GM18951 (cell line): ENCODE results near the gene ZNF775.

Experiments
- POLR2A ChIP-seq: IDR thresholded peaks from 4 replicates; pipeline ENCODE4 v1.6.1; 2011; ENCODE audit warnings: mild to moderate bottlenecking; ENCODE audit not compliant: insufficient read length, insufficient read depth; ENCODE audit errors: extremely low read depth
- in situ Hi-C: fragments of 300-500 bp; cut with MboI; formaldehyde crosslinking; loops from one replicate; pipeline ENCODE4 v1.12.0; 2022; ENCODE audit warnings: low sequenced_read_pairs, mixed read lengths, inconsistent platforms; ENCODE audit not compliant: unreplicated experiment

ZNF775 gene

GRCh38 chr7:150375662-150376521 is 3.2 kb upstream of the ZNF775 start:
- in situ Hi-C loops, result no loop called here
- peak; percentile 58 for TF ChIP-seq POLR2A

- TF ChIP-seq POLR2A, result no peak
- in situ Hi-C loops, result no loop called here
Observed at GRCh38 chr7:150376560-150376959, 2.6 kb upstream of the ZNF775 start.

GRCh38 chr7:150377196-150377595 is 1.9 kb upstream of the ZNF775 start:
- TF ChIP-seq POLR2A, result no peak
- in situ Hi-C loops, result no loop called here

- no peak for TF ChIP-seq POLR2A
- in situ Hi-C loops, result no loop called here
Observed at GRCh38 chr7:150377635-150378034, 1.5 kb upstream of the ZNF775 start.

GRCh38 chr7:150378115-150378852 is 846 bp upstream of the ZNF775 start:
- peak; percentile 75 for TF ChIP-seq POLR2A
- in situ Hi-C loops, result no loop called here

GRCh38 chr7:150379441-150380379 is 580 bp downstream of the ZNF775 start:
- in situ Hi-C loops, result no loop called here
- TF ChIP-seq POLR2A, result peak; percentile 18

- TF ChIP-seq POLR2A, result peak; percentile 40
- in situ Hi-C loops, result no loop called here
Observed at GRCh38 chr7:150380463-150380862, 1.3 kb downstream of the ZNF775 start.

GRCh38 chr7:150381096-150381495 is 2.0 kb downstream of the ZNF775 start:
- in situ Hi-C loops, result no loop called here
- TF ChIP-seq POLR2A, result no peak

GRCh38 chr7:150381785-150382122 is 2.6 kb downstream of the ZNF775 start:
- in situ Hi-C loops, result no loop called here
- no peak for TF ChIP-seq POLR2A

GRCh38 chr7:150382123-150382843 is 3.2 kb downstream of the ZNF775 start:
- no peak for TF ChIP-seq POLR2A
- in situ Hi-C loops, result no loop called here

- peak; percentile 28 for TF ChIP-seq POLR2A
- in situ Hi-C loops, result no loop called here
Observed at GRCh38 chr7:150382844-150383225, 3.7 kb downstream of the ZNF775 start.

- no peak for TF ChIP-seq POLR2A
- in situ Hi-C loops, result no loop called here
Observed at GRCh38 chr7:150383710-150384397, 4.7 kb downstream of the ZNF775 start.
